ENCODE measurements around the gene SCUBE2.

The SCUBE2 gene

DNA sequence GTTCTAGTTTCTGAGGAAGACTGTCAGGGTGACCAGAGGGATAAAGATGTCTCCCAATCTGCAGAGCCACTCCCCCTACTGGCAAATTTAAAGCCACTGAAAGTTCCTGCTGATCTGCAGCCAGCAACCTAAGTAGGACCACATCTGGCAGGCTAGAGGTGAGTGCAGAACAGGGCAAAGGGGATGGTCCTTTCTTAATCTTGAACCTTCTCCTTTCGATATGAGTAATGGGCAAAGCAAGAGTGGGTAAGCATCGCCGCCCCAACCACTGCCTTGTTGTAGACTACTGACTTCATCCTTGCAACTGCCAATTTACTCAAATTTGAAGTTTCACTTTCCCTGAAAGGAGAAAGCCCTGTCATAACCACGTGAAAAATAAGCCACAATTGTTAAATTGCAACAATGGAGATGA, 30.7 kb downstream of the SCUBE2 start:
- TF ChIP-seq RAD21 (IDR thresholded peaks at IDR 0.05; ENCODE audit: low read depth) (peak; percentile 34; the same call in 1 of the 2 replicates), TAF1 (IDR thresholded peaks at IDR 0.05; ENCODE audit: low read depth) (no peak)
- TF ChIP-seq, protein P1, sequence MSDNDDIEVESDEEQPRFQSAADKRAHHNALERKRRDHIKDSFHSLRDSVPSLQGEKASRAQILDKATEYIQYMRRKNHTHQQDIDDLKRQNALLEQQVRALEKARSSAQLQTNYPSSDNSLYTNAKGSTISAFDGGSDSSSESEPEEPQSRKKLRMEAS (IDR thresholded peaks at IDR 0.05) = no peak
- TF ChIP-seq, protein P2, sequence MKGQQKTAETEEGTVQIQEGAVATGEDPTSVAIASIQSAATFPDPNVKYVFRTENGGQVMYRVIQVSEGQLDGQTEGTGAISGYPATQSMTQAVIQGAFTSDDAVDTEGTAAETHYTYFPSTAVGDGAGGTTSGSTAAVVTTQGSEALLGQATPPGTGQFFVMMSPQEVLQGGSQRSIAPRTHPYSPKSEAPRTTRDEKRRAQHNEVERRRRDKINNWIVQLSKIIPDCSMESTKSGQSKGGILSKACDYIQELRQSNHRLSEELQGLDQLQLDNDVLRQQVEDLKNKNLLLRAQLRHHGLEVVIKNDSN (IDR thresholded peaks at IDR 0.05) = no peak

DNA sequence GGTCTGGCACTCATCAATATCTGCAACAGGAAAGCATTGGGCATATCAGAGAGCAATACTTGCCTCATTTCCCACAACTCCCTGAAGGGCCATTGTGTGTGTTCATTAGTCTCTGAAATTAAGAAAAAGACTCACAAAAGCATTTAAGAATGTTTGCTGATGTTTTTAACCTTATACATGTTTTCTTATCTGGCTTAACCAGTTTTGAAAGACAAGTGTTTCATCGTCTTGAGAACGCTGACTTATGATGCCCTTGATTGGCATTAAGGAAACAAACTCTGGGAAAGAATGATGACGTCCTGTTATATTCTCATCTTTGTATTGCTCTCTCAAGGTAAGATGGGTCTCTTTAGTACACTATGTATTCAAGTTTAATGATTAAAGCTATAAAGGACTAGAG, 32.0 kb downstream of the SCUBE2 start:
- TF ChIP-seq FOXM1 (IDR thresholded peaks at IDR 0.05; ENCODE audit: borderline replicate concordance, low read depth) (no peak), EP300 (IDR thresholded peaks at IDR 0.05; ENCODE audit: borderline replicate concordance) (no peak), RAD21 (IDR thresholded peaks at IDR 0.05; ENCODE audit: low read depth) (no peak), ZBTB7A (IDR thresholded peaks at IDR 0.05; ENCODE audit: low read depth) (no peak), TAF1 (IDR thresholded peaks at IDR 0.05; ENCODE audit: low read depth) (no peak), YY1 (IDR thresholded peaks at IDR 0.05; ENCODE audit: low read depth) (no peak), TEAD4 (IDR thresholded peaks at IDR 0.05) (no peak), TCF12 (IDR thresholded peaks at IDR 0.05; ENCODE audit: low read depth) (no peak), NFIC (IDR thresholded peaks at IDR 0.05) (no peak), EGR1 (IDR thresholded peaks at IDR 0.05) (no peak), CEBPB (IDR thresholded peaks at IDR 0.05) (no peak), CREB1 (IDR thresholded peaks at IDR 0.05; ENCODE audit: low read depth) (no peak)
- TF ChIP-seq, protein P2 (IDR thresholded peaks at IDR 0.05) = no peak
- TF ChIP-seq, protein P1 (IDR thresholded peaks at IDR 0.05) = no peak
- TF ChIP-seq, protein P3, sequence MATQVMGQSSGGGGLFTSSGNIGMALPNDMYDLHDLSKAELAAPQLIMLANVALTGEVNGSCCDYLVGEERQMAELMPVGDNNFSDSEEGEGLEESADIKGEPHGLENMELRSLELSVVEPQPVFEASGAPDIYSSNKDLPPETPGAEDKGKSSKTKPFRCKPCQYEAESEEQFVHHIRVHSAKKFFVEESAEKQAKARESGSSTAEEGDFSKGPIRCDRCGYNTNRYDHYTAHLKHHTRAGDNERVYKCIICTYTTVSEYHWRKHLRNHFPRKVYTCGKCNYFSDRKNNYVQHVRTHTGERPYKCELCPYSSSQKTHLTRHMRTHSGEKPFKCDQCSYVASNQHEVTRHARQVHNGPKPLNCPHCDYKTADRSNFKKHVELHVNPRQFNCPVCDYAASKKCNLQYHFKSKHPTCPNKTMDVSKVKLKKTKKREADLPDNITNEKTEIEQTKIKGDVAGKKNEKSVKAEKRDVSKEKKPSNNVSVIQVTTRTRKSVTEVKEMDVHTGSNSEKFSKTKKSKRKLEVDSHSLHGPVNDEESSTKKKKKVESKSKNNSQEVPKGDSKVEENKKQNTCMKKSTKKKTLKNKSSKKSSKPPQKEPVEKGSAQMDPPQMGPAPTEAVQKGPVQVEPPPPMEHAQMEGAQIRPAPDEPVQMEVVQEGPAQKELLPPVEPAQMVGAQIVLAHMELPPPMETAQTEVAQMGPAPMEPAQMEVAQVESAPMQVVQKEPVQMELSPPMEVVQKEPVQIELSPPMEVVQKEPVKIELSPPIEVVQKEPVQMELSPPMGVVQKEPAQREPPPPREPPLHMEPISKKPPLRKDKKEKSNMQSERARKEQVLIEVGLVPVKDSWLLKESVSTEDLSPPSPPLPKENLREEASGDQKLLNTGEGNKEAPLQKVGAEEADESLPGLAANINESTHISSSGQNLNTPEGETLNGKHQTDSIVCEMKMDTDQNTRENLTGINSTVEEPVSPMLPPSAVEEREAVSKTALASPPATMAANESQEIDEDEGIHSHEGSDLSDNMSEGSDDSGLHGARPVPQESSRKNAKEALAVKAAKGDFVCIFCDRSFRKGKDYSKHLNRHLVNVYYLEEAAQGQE (IDR thresholded peaks at IDR 0.05; ENCODE audit: low read depth) = no peak

DNA sequence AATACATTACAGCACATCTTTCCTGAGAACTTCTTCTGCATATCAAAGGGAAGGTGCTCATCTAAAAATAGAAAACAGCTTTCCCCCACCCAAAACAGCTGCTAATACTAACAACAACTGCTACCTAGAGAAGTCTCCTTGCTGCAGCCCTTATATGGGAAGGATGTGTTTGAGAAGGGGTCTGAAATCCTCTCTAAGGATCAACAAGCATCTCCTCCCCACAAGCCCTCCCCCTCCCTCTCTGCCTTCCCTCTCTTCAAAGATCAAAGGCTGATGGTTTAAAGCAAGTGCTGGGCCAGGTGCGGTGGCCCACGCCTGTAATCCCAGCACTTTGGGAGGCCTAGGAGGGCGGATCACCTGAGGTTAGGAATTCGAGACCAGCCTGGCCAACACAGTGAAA, 33.5 kb downstream of the SCUBE2 start:
- TF ChIP-seq NFIC (IDR thresholded peaks at IDR 0.05) = no peak
- TF ChIP-seq TAF1 (IDR thresholded peaks at IDR 0.05; ENCODE audit: low read depth) = no peak
- TF ChIP-seq, protein P1 (IDR thresholded peaks at IDR 0.05) = no peak

DNA sequence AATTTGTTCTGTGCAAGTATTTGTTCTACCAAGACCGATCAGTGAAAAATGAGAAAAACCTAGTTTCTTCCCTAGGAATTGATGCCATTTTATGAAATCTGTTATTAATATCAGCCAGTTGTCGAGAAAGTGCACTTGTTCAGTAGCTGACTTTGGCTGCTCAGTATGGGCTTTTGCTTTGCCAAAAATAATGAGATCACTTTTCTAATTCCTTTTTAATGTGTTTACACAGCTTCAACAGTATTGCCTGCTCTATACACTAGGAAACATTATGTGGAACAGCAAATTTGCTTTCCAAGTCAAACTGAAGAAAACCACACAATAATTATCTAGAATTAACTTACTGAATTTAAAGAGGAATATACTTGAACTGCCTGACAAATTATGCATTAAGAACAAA, 34.4 kb downstream of the SCUBE2 start:
- TF ChIP-seq CEBPB (IDR thresholded peaks at IDR 0.05) = no peak
- TF ChIP-seq YY1 (IDR thresholded peaks at IDR 0.05; ENCODE audit: low read depth) = no peak
- no peak for TF ChIP-seq TCF12 (IDR thresholded peaks at IDR 0.05; ENCODE audit: low read depth)
- TF ChIP-seq CREB1 (IDR thresholded peaks at IDR 0.05; ENCODE audit: low read depth) = no peak
- TF ChIP-seq, protein P2 (IDR thresholded peaks at IDR 0.05) = no peak
- TF ChIP-seq, protein P3 (IDR thresholded peaks at IDR 0.05; ENCODE audit: low read depth) = no peak
- TF ChIP-seq, protein P1 (IDR thresholded peaks at IDR 0.05) = no peak
- TF ChIP-seq TAF1 (IDR thresholded peaks at IDR 0.05; ENCODE audit: low read depth) = no peak

DNA sequence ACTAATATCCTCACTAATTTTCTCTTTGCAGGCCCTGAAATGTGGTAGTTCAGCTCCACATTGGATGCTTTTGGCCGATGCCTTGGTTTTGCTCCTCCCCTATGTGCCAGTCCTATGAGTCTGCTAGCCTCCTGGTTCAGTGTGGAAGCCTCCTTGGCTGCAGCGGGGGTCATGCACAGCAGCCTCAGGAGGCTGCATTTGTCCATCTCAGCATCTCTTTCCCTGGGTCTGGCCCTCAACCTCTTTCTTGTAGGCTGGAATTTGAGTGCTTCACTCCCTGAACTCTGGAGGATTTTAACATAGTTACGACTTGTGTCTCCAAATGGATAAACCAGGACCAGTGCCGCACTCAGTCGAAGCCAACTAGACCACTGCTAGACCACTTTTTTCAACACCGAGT, 34.9 kb downstream of the SCUBE2 start:
- no peak for TF ChIP-seq EGR1 (IDR thresholded peaks at IDR 0.05)
- TF ChIP-seq, protein P3 (IDR thresholded peaks at IDR 0.05; ENCODE audit: low read depth) = no peak
- no peak for TF ChIP-seq EP300 (IDR thresholded peaks at IDR 0.05; ENCODE audit: borderline replicate concordance)
- TF ChIP-seq ZBTB7A (IDR thresholded peaks at IDR 0.05; ENCODE audit: low read depth) = no peak
- no peak for TF ChIP-seq CEBPB (IDR thresholded peaks at IDR 0.05)
- TF ChIP-seq FOXM1 (IDR thresholded peaks at IDR 0.05; ENCODE audit: borderline replicate concordance, low read depth) = no peak
- TF ChIP-seq RAD21 (IDR thresholded peaks at IDR 0.05; ENCODE audit: low read depth) = no peak
- no peak for TF ChIP-seq YY1 (IDR thresholded peaks at IDR 0.05; ENCODE audit: low read depth)
- no peak for TF ChIP-seq NFIC (IDR thresholded peaks at IDR 0.05)
- TF ChIP-seq, protein P2 (IDR thresholded peaks at IDR 0.05) = no peak
- TF ChIP-seq, protein P1 (IDR thresholded peaks at IDR 0.05) = no peak
- no peak for TF ChIP-seq TEAD4 (IDR thresholded peaks at IDR 0.05)
- no peak for TF ChIP-seq TAF1 (IDR thresholded peaks at IDR 0.05; ENCODE audit: low read depth)
- no peak for TF ChIP-seq TCF12 (IDR thresholded peaks at IDR 0.05; ENCODE audit: low read depth)
- no peak for TF ChIP-seq CREB1 (IDR thresholded peaks at IDR 0.05; ENCODE audit: low read depth)
